HG03025 (cell line): ENCODE data around the gene SERAC1.
"Not testable (repeated sequence)": the region's sequence is repeated elsewhere in the genome, so short reads cannot be mapped to it uniquely, and the experiment has no call there.

Source experiments
- ATAC-seq: cut with Tn5 transposase; IDR thresholded peaks from one replicate; pipeline ENCODE4 v1.9.1; 2021; ENCODE audit warnings: mild to moderate bottlenecking, moderate library complexity; ENCODE audit not compliant: unreplicated experiment, low FRiP score

Gene SERAC1

GRCh38 chr6:158175111-158175510, 7.0 kb upstream of the SERAC1 start:
- ATAC-seq: no peak

DNA sequence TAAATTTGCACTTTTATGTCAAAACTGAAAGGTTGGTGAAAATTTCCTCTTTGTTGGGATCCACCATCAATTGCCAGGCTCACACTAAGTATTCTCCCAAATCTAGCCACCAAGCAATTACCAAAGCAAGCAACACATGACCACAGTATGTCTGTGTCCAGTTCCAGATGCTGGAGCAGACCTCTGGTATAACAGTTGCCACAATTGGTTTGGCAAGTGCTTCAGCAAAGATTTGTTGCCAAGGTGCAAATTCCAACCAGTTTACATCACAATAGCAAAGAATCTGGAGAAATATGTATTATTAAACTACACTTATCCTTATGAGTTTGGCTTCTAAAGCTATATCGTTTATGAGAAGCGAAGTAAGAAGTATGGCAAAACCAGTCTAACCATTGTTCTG, 6.5 kb upstream of the SERAC1 start:
- ATAC-seq: no peak

GRCh38 chr6:158174024-158174423, 6.0 kb upstream of the SERAC1 start:
- no peak for ATAC-seq

GRCh38 chr6:158172001-158172400, 3.9 kb upstream of the SERAC1 start:
- no peak for ATAC-seq

DNA sequence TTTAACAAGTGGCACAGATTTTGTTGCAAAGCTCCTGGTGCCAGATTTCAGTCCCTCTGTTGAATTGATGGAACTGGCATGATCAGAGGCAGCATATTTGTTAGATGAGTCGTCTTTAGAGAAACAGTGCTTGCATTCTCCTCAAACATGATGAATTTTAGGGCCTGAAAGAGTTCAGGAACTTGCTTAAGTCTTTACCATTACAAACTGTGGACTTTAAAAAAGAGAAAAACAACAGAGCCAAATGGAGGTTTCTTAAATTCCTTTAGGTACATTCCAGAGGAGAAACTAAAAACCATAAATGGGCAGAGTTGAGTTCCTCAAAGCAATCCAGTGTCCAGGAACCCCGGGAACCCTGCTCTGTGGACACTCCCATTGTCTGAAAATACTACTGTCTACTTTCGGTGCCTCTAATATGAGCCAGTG, 2.6 kb upstream of the SERAC1 start:
- ATAC-seq: no peak

DNA sequence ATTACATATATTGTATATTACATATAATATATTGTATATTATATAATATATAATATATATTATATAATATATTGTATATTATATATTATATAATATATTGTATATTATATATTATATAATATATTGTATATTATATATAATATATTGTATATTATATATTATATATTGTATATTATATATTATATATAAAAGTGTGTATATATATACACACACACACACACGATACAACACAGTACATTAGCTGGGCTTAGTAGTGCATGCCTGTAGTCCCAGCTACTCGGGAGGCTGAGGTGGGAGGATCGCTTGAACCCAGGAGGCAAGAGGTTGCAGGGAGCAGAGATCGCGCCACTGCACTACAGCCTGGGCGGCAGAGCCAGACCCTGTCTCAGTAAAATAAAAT, 1.6 kb upstream of the SERAC1 start:
- ATAC-seq: not testable (repeated sequence)

- no peak for ATAC-seq
These were observed 2.1 kb downstream of the SERAC1 start for GRCh38 chr6:158165919-158166416.

DNA sequence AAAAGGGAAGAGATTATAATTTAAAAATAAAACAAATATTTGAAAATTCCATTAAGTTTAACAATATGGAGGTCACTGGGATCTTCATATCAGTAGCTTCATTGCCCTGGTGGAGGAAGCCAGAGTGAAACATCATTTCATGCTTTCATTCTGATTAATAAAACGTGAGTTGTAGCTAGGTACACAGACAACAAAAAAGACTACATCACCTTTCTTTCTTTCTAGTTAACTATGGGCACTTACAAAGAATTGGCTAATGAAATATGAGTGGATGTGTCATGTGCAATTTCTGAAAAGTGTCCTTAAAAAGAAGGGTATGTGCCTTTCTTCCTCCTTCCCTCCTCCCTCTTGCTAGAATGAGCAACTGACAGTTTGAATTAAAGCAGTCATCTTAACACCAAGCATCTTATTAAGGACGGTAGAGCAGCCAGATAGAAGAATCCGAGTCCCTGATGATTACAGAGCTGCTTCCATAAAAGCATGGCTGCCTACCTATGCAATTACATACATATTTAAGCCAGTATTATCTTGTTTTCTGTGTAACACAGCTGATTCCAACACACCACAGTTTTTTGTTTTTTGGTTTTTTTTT, 3.4 kb downstream of the SERAC1 start:
- no peak for ATAC-seq

DNA sequence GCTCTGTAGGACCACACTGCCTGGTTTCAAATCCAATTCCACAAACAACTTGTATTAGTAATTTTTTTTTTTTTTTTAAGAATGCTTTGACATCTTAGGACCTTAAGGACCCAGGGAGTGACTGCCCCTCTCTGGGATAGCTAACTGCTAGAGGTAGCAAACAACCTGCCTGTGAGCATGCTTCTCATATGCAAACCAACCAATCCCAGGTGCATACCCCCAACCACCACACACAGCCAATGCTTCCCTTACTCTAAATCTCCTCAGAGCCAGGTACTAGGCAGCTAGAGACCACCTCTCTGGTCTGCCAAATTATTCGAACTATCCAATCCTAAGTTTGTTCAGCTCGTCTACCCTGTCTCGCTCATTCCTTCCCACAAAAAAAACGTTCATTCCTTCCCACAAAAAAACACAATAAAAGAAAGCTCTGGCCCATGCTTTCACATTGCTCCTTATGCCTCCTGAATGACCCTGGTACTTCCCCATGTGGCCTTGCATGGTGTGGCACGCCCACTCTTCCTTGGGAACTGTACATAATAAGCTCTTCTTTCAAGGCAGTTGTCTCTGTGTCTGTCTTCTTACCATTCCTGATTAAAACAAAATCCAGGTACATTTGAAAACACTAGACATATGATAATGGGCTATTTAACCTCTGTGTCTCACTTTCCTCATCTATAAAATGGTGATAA, 6.4 kb downstream of the SERAC1 start:
- no peak for ATAC-seq

GRCh38 chr6:158160932-158161539, 7.0 kb downstream of the SERAC1 start:
- ATAC-seq: no peak

DNA sequence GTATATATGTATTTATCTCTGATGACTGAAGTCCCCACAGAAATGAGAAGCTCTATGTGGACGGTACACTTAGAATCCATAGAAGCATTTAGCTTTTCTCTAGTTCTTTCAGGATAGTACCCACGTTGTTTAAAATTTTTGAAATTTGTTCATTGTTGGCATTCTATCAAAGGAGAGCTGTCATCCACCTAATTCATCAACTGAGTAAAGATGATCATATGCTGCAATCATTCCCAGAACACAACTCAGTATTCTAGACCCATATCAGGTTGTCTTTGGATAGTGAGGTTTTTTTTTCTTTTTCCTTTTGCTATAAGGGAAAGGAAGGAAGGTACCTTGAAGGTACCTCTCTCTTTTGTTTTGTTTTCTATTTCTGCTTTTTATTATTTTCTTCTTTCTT, 9.3 kb downstream of the SERAC1 start:
- ATAC-seq: no peak

DNA sequence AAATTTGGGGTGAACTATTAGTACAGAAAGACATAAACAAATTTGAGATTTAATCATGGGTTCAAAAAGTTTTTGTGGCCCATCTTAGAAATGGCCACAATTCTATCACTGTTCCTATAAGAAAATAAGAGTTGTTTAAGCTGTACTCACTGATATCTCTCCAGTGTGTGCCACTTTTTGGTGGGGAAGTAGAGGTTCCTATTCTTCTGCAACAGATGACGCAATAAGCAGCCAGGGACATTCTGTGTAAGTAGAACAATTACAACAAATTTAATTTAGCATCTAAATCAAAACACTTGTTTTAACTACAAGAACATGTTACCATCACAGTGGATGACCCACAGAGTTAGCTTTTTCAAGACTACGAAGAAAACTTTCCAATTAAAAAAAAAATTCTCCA, 9.9 kb downstream of the SERAC1 start:
- ATAC-seq: no peak

- ATAC-seq: no peak
These were observed 10.8 kb downstream of the SERAC1 start for GRCh38 chr6:158157064-158157764.

GRCh38 chr6:158154816-158155215, 13.2 kb downstream of the SERAC1 start:
- ATAC-seq: no peak

- no peak for ATAC-seq
These were observed 14.5 kb downstream of the SERAC1 start for GRCh38 chr6:158153576-158153975.

GRCh38 chr6:158152659-158153058, 15.4 kb downstream of the SERAC1 start:
- no peak for ATAC-seq

DNA sequence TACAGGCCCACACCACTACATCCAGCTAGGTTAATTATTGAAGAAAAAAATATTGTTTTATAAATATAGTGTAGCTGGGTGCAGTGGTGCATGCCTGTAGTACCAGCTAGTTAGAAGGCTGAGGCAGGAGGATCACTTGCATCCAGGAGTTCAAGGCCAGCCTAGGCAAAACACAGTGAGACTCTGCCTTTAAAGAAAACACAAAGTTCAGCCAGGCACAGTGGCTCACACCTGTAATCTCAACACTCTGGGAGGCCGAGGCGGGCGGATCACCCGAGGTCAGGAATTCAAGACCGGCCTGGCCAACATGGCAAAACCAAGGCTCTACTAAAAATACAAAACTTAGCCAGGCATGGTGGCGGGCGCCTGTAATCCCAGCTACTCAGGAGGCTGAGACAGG, 16.0 kb downstream of the SERAC1 start:
- not testable (repeated sequence) for ATAC-seq

DNA sequence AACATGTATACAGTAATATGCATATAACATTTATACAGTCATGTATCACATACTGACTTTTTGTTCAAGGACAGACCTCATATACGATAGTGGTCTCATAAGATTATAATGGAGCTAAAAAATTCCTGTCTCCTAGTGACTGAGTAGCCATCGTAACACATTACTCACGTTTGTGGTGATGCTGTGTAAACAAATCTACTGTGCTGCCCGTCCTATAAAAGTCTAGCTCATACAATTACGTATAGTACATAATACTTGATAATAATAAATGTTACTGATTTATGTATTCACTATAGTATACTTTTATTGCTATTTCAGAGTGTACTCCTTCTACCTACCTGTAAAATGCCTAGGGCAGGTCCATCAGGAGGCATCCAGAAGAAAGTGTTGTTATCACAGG, 17.4 kb downstream of the SERAC1 start:
- ATAC-seq: no peak

DNA sequence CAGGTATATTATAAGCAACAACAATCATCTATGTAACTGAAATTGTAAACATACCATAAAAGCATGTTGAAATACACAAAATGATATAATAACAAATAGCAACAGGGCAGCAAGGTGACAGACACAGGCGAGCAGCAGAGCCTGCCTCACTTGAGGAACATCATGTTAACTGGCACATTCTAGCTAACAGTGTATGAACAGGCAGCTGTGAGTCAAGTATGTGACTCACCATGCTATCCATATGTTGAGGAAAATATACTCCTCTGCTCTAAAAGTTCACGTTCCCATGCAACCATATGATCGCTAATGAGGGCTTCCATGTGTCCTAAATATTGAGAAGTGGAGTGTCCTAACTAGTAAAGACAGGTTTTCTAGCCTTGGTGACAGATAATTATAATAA, 18.4 kb downstream of the SERAC1 start:
- no peak for ATAC-seq

DNA sequence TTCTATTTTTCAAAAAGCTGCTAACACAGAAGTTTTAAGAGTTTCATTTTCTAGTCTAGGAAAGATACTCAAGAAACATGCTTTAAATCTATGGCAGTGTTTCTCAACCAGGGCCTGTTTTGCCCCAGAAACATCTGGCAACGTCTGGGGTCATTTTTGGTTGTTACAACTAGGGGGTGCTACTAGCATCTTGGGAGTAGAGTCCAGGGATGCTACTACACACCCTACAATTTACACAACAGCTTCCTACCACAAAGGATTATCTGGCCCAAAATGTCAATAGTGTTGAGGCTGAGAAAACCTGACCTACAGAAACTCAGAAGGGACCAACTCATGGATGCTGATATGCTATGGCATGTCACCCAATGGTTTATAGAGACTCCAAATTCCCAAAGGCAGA, 24.4 kb downstream of the SERAC1 start:
- ATAC-seq: no peak

DNA sequence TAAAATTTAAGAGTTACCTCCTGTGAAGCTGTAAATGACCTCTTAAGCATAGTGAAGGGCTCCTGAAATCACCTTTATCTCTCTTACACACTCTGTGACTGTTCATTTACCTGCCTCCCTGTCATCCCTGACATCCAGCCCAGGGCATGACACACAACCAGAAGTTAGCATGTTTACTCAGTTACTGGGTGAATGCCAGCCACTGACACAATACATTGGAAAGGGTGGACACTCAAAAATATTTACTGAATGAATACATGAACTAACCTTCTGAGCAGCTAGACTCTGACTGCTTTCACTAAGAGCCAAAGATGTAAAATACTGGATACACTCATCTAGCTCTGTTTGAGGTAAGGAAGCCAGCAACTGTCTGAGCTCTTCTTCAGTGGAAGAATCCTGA, 25.3 kb downstream of the SERAC1 start:
- ATAC-seq: no peak
